ENCODE data around the gene ZNF106.

Gene ZNF106

GRCh38 chr15:42373936-42374335 is 117.0 kb downstream of the ZNF106 start:
- DNase-seq (ENCODE audit: low read depth) = no peak
- TF ChIP-seq CTCF (conservative IDR thresholded peaks at IDR 0.05; ENCODE audit: low read depth, low read length) = no peak
- no peak overlapping the region for H3K4me3 ChIP-seq (ENCODE audit: low read length)

- no peak for TF ChIP-seq CTCF (conservative IDR thresholded peaks at IDR 0.05; ENCODE audit: low read depth, low read length)
- no peak for DNase-seq (ENCODE audit: low read depth)
These were observed 117.7 kb downstream of the ZNF106 start for GRCh38 chr15:42373274-42373673.

GRCh38 chr15:42371096-42371495 is 119.8 kb downstream of the ZNF106 start:
- TF ChIP-seq CTCF (conservative IDR thresholded peaks at IDR 0.05; ENCODE audit: low read depth, low read length) = no peak
- DNase-seq (ENCODE audit: low read depth) = no peak
- no peak overlapping the region for H3K4me3 ChIP-seq (ENCODE audit: low read length)

More at GRCh38 chr15:42373274-42373673, 117.7 kb downstream of the ZNF106 start:
- no peak overlapping the region for H3K4me3 ChIP-seq (ENCODE audit: low read length)

- no peak overlapping the region for H3K4me3 ChIP-seq (ENCODE audit: low read length)
- no peak for TF ChIP-seq CTCF (conservative IDR thresholded peaks at IDR 0.05; ENCODE audit: low read depth, low read length)
- no peak for DNase-seq (ENCODE audit: low read depth)
These were observed 122.8 kb downstream of the ZNF106 start for GRCh38 chr15:42368096-42368495.

GRCh38 chr15:42367041-42367440 is 123.9 kb downstream of the ZNF106 start:
- no peak for DNase-seq (ENCODE audit: low read depth)
- H3K4me3 ChIP-seq (ENCODE audit: low read length) = no peak overlapping the region
- TF ChIP-seq CTCF (conservative IDR thresholded peaks at IDR 0.05; ENCODE audit: low read depth, low read length) = no peak

- DNase-seq (ENCODE audit: low read depth) = no peak
- no peak for TF ChIP-seq CTCF (conservative IDR thresholded peaks at IDR 0.05; ENCODE audit: low read depth, low read length)
- H3K4me3 ChIP-seq (ENCODE audit: low read length) = no peak overlapping the region
These were observed 124.9 kb downstream of the ZNF106 start for GRCh38 chr15:42365921-42366550.

GRCh38 chr15:42364529-42364928 is 126.4 kb downstream of the ZNF106 start:
- no peak for TF ChIP-seq CTCF (conservative IDR thresholded peaks at IDR 0.05; ENCODE audit: low read depth, low read length)
- H3K4me3 ChIP-seq (ENCODE audit: low read length) = no peak overlapping the region
- peak; percentile 47 for DNase-seq (ENCODE audit: low read depth)
